ENCODE measurements around the gene BCL2L15. TPM values are rescaled to one million over a fixed set of nuclear protein-coding genes. Genes with fewer than 3 reads are reported as not detected.

BCL2L15 gene
- total RNA-seq, 2 donors from 2014 or later, result 0.08 TPM; not detected in 1

GRCh38 chr1:113868387-113869083 is 18.8 kb downstream of the BCL2L15 start:
- no peak for DNase-seq (ENCODE audit: low spot score)
- no peak overlapping the region for H3K4me3 ChIP-seq

GRCh38 chr1:113861641-113862040 is 25.7 kb downstream of the BCL2L15 start:
- H3K36me3 ChIP-seq, result no peaks in the 10 kb centered on the region
- H3K27ac ChIP-seq, result no peak overlapping the region
- no peak for DNase-seq (ENCODE audit: low spot score)
- no peaks in the 10 kb centered on the region for H3K27me3 ChIP-seq
- TF ChIP-seq CTCF (IDR thresholded peaks at IDR 0.05), result no peak
- no peaks in the 10 kb centered on the region for H3K9me3 ChIP-seq
- H3K4me1 ChIP-seq, result no peaks in the 10 kb centered on the region
- no peak overlapping the region for H3K4me3 ChIP-seq

More at GRCh38 chr1:113868387-113869083, 18.8 kb downstream of the BCL2L15 start:
- Histone ChIP-seq H3K36me3 (no peaks in the 10 kb centered on the region), H3K27me3 (no peaks in the 10 kb centered on the region), H3K4me1 (no peaks in the 10 kb centered on the region), H3K27ac (no peak overlapping the region), H3K9me3 (no peaks in the 10 kb centered on the region)
- TF ChIP-seq CTCF (IDR thresholded peaks at IDR 0.05), result no peak

DNA sequence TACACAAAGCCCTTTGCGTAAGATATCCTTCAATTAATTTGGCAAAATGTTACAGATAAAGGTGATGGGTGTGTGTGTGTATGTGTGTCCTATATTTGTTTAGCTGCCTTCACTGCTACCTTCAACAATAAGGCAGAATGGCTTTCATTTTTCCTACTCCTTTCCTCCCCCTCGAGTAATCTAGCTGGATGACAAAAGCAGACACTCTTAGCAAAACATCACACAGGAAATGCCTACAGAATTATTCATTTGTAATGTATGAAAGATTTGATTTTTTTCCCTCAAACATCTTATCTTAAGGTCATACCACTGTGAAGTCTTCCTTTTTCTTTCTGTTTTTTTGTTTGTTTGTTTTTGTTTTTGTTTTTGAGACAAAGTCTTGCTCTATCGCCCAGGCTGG is 26.5 kb downstream of the BCL2L15 start:
- Histone ChIP-seq H3K27ac (no peak overlapping the region), H3K9me3 (no peaks in the 10 kb centered on the region), H3K36me3 (no peaks in the 10 kb centered on the region), H3K4me3 (no peak overlapping the region), H3K4me1 (no peaks in the 10 kb centered on the region), H3K27me3 (no peaks in the 10 kb centered on the region)
- TF ChIP-seq CTCF (IDR thresholded peaks at IDR 0.05), result no peak
- DNase-seq (ENCODE audit: low spot score), result no peak

GRCh38 chr1:113859478-113860175 is 27.8 kb downstream of the BCL2L15 start:
- no peaks in the 10 kb centered on the region for H3K36me3 ChIP-seq
- TF ChIP-seq CTCF (IDR thresholded peaks at IDR 0.05), result no peak
- no peaks in the 10 kb centered on the region for H3K9me3 ChIP-seq
- H3K4me1 ChIP-seq, result no peaks in the 10 kb centered on the region
- no peak overlapping the region for H3K27ac ChIP-seq
- H3K4me3 ChIP-seq, result no peak overlapping the region
- no peak for DNase-seq (ENCODE audit: low spot score)
- H3K27me3 ChIP-seq, result no peaks in the 10 kb centered on the region

- DNase-seq (ENCODE audit: low spot score), result no peak
- no peaks in the 10 kb centered on the region for H3K27me3 ChIP-seq
- no peaks in the 10 kb centered on the region for H3K9me3 ChIP-seq
- H3K4me1 ChIP-seq, result no peaks in the 10 kb centered on the region
- TF ChIP-seq CTCF (IDR thresholded peaks at IDR 0.05), result no peak
- no peaks in the 10 kb centered on the region for H3K36me3 ChIP-seq
- no peak overlapping the region for H3K4me3 ChIP-seq
- no peak overlapping the region for H3K27ac ChIP-seq
Measured at GRCh38 chr1:113858982-113859381, 28.4 kb downstream of the BCL2L15 start.
